ENCODE results near the gene CUL4A.

The CUL4A gene

DNA sequence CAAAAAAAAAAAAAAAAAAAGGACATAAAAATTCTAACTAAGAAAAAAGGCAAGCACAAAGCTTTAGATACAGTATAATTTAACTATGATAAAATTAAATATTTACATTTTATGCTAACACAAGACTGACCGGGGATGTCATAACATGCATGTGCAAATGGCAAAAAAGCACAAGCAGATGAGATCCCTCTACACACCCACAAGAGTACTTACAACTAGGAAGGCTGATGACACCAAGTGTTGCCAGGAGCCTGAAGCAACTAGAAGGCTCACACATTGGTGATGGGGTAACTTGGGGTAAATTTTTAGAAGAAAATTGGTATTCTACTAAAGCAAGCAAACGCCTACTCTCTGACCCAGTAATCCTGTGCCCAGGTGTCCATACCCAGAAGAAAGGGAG is 7.6 kb upstream of the CUL4A start:
- Histone ChIP-seq H3K4me3 (replicated peaks; ENCODE audit: low read depth, low read length) (no peak overlapping the region), H3K27me3 (replicated peaks; ENCODE audit: control insufficient read depth, insufficient read depth, low read length) (no peaks in the 10 kb centered on the region), H3K36me3 (ENCODE audit: control insufficient read depth, insufficient read depth, low read length) (peaks cover 14% of the 10 kb centered on the region)
- TF ChIP-seq CTCF (IDR thresholded peaks at IDR 0.05; ENCODE audit: insufficient read depth, low read length, poor library complexity, severe bottlenecking): no peak
- no peak for DNase-seq (ENCODE audit: extremely low read depth, insufficient read length)

DNA sequence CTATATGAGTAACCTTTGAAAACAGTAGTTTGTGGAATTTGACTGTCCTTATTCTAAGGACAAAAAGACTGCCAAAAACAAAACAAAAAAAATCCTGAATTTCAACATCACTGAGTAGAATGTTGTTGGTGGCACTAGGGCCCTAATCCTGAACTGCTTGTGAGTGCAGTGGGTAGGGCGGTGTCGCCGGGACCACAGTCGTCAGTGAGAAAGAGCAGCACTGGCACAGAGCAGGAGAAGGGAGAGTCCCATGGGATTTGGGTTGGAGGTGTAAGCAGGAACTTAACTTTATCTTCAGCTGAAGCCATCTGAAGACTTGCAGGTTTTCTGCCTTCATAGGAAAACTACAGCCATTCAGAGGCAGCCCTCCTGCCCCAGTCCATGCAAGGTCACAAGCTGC is 6.5 kb upstream of the CUL4A start:
- TF ChIP-seq CTCF (IDR thresholded peaks at IDR 0.05; ENCODE audit: insufficient read depth, low read length, poor library complexity, severe bottlenecking): no peak
- DNase-seq (ENCODE audit: extremely low read depth, insufficient read length): no peak
- H3K36me3 ChIP-seq (ENCODE audit: control insufficient read depth, insufficient read depth, low read length): peaks cover 8% of the 10 kb centered on the region
- H3K27me3 ChIP-seq (replicated peaks; ENCODE audit: control insufficient read depth, insufficient read depth, low read length): no peaks in the 10 kb centered on the region
- no peak overlapping the region for H3K4me3 ChIP-seq (replicated peaks; ENCODE audit: low read depth, low read length)

DNA sequence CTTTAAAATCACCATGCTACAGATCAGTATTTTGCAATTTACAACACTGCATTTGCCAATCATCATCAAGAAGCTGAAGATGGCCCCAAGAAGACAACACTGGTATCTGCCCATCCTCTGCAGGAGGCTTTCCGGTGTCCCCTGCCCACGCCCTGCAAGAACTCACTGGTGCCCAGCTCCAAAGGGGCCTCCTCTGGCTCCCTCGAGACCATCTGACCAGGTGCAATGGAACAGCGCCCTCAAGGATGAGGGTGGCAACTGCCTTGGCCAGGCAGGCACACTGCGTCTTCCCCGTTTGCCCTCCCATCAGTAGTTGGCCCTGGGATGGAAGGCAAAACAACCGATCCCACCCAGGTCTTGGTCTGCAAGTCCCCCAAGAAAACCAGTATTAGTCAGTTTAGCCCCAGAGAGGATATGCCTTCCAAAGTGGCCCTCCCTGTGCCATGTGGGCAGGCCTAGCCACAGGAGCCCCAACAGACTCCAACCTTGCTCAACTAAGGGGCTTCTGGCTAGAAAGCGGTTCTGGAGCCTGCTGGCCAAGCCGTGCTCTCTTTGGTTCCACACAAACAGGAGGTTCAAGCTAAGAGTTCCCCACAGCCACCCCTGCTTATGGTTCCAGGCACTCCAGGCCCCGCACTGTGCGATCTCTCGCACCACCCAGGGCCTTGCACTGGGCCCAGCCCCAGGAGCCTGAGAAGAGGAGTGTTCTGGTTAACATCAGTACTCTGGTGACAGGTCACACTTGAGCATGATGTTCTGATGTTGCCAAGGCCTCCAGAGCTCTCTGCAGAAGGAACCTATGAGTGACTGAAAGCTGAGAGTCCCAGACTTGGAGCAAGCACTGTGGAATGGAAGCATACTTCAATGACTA is 5.7 kb upstream of the CUL4A start:
- Histone ChIP-seq H3K27me3 (replicated peaks; ENCODE audit: control insufficient read depth, insufficient read depth, low read length) (no peaks in the 10 kb centered on the region), H3K36me3 (ENCODE audit: control insufficient read depth, insufficient read depth, low read length) (peaks cover 8% of the 10 kb centered on the region), H3K4me3 (replicated peaks; ENCODE audit: low read depth, low read length) (no peak overlapping the region)
- TF ChIP-seq CTCF (IDR thresholded peaks at IDR 0.05; ENCODE audit: insufficient read depth, low read length, poor library complexity, severe bottlenecking): no peak
- no peak for DNase-seq (ENCODE audit: extremely low read depth, insufficient read length)

DNA sequence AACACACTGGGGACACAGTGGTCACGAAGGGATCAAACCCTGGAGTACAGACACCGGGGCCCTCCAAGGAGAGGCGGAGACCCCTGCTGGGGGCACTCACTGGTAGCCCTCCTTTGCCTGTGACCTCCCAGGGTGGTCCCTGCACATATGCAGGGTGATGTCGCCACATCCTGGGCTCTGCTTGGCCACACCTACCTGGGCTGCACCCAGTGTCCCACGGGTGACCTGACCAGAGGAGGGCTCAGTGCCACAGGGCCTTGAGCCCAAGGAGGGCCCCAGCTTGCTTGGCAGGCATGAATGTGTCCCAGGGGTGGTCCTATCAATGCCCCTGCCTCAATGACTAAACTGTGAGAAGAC is 5.1 kb upstream of the CUL4A start:
- Histone ChIP-seq H3K36me3 (ENCODE audit: control insufficient read depth, insufficient read depth, low read length) (peaks cover 7% of the 10 kb centered on the region), H3K4me3 (replicated peaks; ENCODE audit: low read depth, low read length) (no peak overlapping the region), H3K27me3 (replicated peaks; ENCODE audit: control insufficient read depth, insufficient read depth, low read length) (no peaks in the 10 kb centered on the region)
- no peak for DNase-seq (ENCODE audit: extremely low read depth, insufficient read length)
- no peak for TF ChIP-seq CTCF (IDR thresholded peaks at IDR 0.05; ENCODE audit: insufficient read depth, low read length, poor library complexity, severe bottlenecking)

- H3K36me3 ChIP-seq (ENCODE audit: control insufficient read depth, insufficient read depth, low read length): peaks cover 3% of the 10 kb centered on the region
- H3K27me3 ChIP-seq (replicated peaks; ENCODE audit: control insufficient read depth, insufficient read depth, low read length): no peaks in the 10 kb centered on the region
- no peak overlapping the region for H3K4me3 ChIP-seq (replicated peaks; ENCODE audit: low read depth, low read length)
- TF ChIP-seq CTCF (IDR thresholded peaks at IDR 0.05; ENCODE audit: insufficient read depth, low read length, poor library complexity, severe bottlenecking): no peak
- no peak for DNase-seq (ENCODE audit: extremely low read depth, insufficient read length)
Observed at GRCh38 chr13:113205428-113205931, 3.9 kb upstream of the CUL4A start.

Data from GM06990 (cell line).